Neural crest cell (in vitro differentiated cells): Measurements from ENCODE around the gene FAM168A. TPM values are rescaled to one million over a fixed set of nuclear protein-coding genes. Genes with fewer than 3 reads are reported as not detected.

Source experiments
- DNase-seq: peaks from one replicate; pipeline ENCODE4 v3.0.0; 2021; ENCODE audit warnings: low read depth, mixed read lengths, low spot score
- H3K27ac Mint-ChIP-seq: one replicate; pipeline ENCODE4 v1.8.0; 2021; ENCODE audit warnings: mild to moderate bottlenecking, mixed read lengths; ENCODE audit not compliant: unreplicated experiment
- H3K27me3 Mint-ChIP-seq: 2 replicates; pipeline ENCODE4 v1.8.0; 2021; ENCODE audit warnings: low read depth, mild to moderate bottlenecking, mixed read lengths
- H3K36me3 Mint-ChIP-seq: 2 replicates; pipeline ENCODE4 v1.8.0; 2021; ENCODE audit warnings: low read depth, mild to moderate bottlenecking, mixed read lengths
- H3K4me1 Mint-ChIP-seq: 2 replicates; pipeline ENCODE4 v1.8.0; 2021; ENCODE audit warnings: mixed read lengths
- H3K4me3 Mint-ChIP-seq: one replicate; pipeline ENCODE4 v1.8.0; 2021; ENCODE audit warnings: mild to moderate bottlenecking, mixed read lengths
- H3K9me3 Mint-ChIP-seq: 2 replicates; pipeline ENCODE4 v1.8.0; 2021; ENCODE audit warnings: mixed read lengths
- total RNA-seq: library from RNA; stranded (reverse); gene quantifications from 2 replicates; pipeline ENCODE4 v1.2.1, GENCODE V29; 2021
- TF ChIP-seq, protein P1 (sequence below): fragments of 200-600 bp; sonication (generic); conservative IDR thresholded peaks from 2 replicates; pipeline ENCODE4 v1.5.0; 2021; ENCODE audit warnings: antibody characterized with exemption, mild to moderate bottlenecking

Gene FAM168A
- total RNA-seq, 1 donor from 2014 or later: 46.6 TPM

DNA sequence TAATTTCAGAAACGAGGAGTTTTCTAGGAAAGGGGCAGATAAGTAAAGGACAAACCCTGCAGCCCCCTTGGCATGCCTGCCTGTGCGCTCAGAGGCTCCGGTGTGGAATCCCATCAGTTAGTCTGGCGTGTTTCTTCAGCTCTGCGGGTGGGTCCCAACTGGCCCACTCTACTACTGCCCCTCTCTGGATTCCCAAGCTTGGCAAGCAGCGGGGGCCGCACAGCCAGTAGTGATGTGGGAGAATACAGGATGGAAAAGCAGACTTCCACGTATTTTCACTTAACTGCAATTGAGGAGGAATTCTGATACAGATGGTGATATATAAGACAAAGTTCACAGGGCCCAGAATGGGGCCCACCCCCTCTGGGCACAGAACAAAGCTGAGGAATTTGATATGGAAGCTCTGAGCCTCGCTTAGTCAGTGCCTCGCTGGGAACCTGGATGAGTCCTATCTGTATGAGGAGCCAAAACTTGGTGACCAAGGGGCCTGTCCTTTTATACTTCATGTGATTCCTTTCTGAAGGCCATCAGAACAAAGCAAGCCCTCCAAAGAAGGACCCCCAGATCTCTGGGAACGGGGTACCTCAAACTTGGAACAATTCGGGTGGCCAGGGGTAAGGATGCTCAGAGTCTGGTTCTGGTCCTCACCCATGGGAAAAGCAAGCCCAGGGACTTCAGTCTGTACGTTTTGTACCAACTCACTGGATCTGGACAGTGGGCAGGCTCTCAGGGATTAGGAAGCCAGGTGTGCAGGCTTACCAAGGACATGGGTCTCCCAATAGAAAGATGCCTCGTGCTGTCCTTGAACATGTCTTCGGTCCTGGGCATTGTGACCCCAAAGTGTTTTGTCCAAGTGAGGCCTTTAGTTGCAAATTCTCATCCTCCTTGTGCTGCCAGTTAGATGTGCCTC is 195.7 kb downstream of the FAM168A start:
- TF ChIP-seq, protein P1, sequence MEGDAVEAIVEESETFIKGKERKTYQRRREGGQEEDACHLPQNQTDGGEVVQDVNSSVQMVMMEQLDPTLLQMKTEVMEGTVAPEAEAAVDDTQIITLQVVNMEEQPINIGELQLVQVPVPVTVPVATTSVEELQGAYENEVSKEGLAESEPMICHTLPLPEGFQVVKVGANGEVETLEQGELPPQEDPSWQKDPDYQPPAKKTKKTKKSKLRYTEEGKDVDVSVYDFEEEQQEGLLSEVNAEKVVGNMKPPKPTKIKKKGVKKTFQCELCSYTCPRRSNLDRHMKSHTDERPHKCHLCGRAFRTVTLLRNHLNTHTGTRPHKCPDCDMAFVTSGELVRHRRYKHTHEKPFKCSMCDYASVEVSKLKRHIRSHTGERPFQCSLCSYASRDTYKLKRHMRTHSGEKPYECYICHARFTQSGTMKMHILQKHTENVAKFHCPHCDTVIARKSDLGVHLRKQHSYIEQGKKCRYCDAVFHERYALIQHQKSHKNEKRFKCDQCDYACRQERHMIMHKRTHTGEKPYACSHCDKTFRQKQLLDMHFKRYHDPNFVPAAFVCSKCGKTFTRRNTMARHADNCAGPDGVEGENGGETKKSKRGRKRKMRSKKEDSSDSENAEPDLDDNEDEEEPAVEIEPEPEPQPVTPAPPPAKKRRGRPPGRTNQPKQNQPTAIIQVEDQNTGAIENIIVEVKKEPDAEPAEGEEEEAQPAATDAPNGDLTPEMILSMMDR: no peak
- Mint-ChIP-seq H3K27me3 (no peaks in the 10 kb centered on the region), H3K27ac (no peak overlapping the region)

GRCh38 chr11:73401217-73401923 is 196.5 kb downstream of the FAM168A start:
- Mint-ChIP-seq H3K4me3 (no peak overlapping the region), H3K4me1 (peaks cover 18% of the 10 kb centered on the region), H3K27me3 (no peaks in the 10 kb centered on the region), H3K9me3 (no peaks in the 10 kb centered on the region), H3K27ac (no peak overlapping the region), H3K36me3 (peaks cover 3% of the 10 kb centered on the region)
- TF ChIP-seq, protein P1: no peak
- no peak for DNase-seq

More for the DNA sequence above, 195.7 kb downstream of the FAM168A start:
- no peak for DNase-seq
- H3K4me3 Mint-ChIP-seq: no peak overlapping the region
- H3K36me3 Mint-ChIP-seq: peaks cover 3% of the 10 kb centered on the region
- no peaks in the 10 kb centered on the region for H3K9me3 Mint-ChIP-seq
- peaks cover 18% of the 10 kb centered on the region for H3K4me1 Mint-ChIP-seq

- Mint-ChIP-seq H3K36me3 (no peaks in the 10 kb centered on the region), H3K27me3 (no peaks in the 10 kb centered on the region), H3K27ac (no peak overlapping the region), H3K4me1 (peaks cover 18% of the 10 kb centered on the region), H3K9me3 (no peaks in the 10 kb centered on the region), H3K4me3 (no peak overlapping the region)
- DNase-seq: no peak
- TF ChIP-seq, protein P1: no peak
Observed at GRCh38 chr11:73400293-73400692, 197.6 kb downstream of the FAM168A start.

DNA sequence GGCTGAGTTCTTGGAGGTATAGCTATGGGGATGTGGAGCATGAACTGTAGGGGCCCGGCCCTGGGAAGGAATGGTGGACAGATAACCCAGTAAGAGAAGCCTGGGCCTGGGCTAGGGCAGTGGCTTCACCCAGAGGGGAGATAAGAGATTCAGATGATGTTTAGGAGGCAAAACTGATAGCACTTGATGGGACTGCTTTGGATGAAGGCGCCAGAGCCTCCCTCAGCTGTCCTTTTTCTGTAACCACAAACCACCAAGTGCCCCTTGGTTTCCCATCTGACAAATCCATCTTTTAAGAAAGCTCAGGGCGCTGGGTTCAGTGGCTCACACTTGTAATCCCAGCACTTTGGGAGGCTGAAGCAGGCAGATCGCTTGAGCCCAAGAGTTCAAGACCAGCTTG is 198.3 kb downstream of the FAM168A start:
- H3K9me3 Mint-ChIP-seq: no peaks in the 10 kb centered on the region
- H3K27ac Mint-ChIP-seq: no peak overlapping the region
- H3K27me3 Mint-ChIP-seq: no peaks in the 10 kb centered on the region
- peaks cover 18% of the 10 kb centered on the region for H3K4me1 Mint-ChIP-seq
- H3K36me3 Mint-ChIP-seq: no peaks in the 10 kb centered on the region
- DNase-seq: no peak
- peak overlapping the region; percentile 7 for H3K4me3 Mint-ChIP-seq
- TF ChIP-seq, protein P1: no peak

GRCh38 chr11:73399159-73399590 is 198.7 kb downstream of the FAM168A start:
- no peaks in the 10 kb centered on the region for H3K27me3 Mint-ChIP-seq
- DNase-seq: no peak

More at GRCh38 chr11:73399159-73399590, 198.7 kb downstream of the FAM168A start:
- no peaks in the 10 kb centered on the region for H3K9me3 Mint-ChIP-seq
- H3K4me3 Mint-ChIP-seq: peak overlapping the region; percentile 7
- H3K36me3 Mint-ChIP-seq: no peaks in the 10 kb centered on the region
- no peak overlapping the region for H3K27ac Mint-ChIP-seq
- TF ChIP-seq, protein P1: no peak
- peaks cover 17% of the 10 kb centered on the region for H3K4me1 Mint-ChIP-seq
